ENCODE measurements around the gene NUP62CL. TPM values are rescaled to one million over a fixed set of nuclear protein-coding genes. Genes with fewer than 3 reads are reported as not detected.

NUP62CL gene, protein sequence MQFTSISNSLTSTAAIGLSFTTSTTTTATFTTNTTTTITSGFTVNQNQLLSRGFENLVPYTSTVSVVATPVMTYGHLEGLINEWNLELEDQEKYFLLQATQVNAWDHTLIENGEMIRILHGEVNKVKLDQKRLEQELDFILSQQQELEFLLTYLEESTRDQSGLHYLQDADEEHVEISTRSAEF
- polyA plus RNA-seq (2011; rRNA removed) (30.1 and 37.6 TPM in 2 replicates), polyA plus RNA-seq (2017; fragmentation: RNase III; extraction: RNeasy Plus Mini Kit Qiagen cat#74134 plus additional on column Dnase treatment) (12.5 to 15.8 TPM (median 14.1 TPM) in 3 replicates), polyA minus RNA-seq (2011; rRNA and poly(A)+ RNA removed) (22.5 and 25.2 TPM in 2 replicates)
- polyA plus RNA-seq (2012; cell fraction: cytosol; rRNA removed) = 18.0 and 20.6 TPM in 2 replicates
- 18.4 and 37.1 TPM in 2 replicates for polyA plus RNA-seq (2012; cell fraction: nucleus; rRNA removed)

DNA sequence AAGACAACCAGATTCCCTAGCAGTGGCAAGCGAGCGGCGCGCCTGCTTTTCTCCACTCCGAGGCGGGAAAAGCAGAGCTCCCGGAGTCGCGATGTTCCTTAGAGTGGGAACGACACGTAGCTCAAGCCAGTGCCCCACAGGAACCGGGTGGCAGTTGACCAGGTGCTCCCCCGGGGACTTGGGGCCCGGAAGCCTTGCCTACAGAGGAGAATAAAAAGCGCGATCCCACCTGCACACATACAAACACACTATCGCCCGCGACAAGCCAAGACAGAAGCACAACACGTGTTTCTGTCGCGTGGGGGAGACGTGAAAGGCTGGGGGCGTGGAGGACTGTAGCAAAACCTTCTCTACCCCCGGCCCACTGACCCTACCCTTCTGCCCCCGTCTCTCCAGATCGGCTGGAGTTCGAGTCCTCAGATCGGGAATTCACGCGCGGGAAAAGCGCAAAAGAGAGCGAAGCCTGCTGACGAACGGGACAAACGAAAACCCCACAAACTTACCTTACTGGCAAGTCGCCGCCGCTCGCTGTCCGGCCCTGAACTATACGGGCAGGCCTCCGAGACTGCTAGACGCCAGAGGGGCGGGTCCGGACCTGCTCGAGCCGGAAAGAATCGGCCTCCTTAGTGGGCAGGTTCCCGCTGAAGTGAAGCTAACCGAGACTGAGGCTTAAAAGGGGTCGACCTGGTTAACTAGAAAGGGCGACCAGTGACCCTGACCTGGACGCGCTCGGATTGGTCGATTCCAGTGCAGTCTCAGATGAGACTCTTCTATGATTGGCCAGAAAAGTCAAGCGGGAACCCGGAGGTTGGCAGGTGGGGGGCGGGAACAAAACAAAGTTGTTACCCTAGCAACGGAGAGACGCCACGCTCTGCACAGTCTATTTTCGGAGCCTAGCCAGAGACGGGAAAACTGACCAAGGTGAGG lies at the start of gene NUP62CL, which contains the start of gene DNAAF6:
TSS of gene NUP62CL (minus strand) at position 664 of the 927 bp plus-strand sequence. CDS start 31,287 bp downstream, outside the sequence.
TSS of gene DNAAF6 (plus strand) at position 842 of the 927 bp plus-strand sequence. CDS start 6,265 bp downstream, outside the sequence.
- Histone ChIP-seq H3K4me2 (peak within 1 kb of the TSS; percentile 86), H3K4me1 (no peaks in the 10 kb centered on the region), H3K4me3 (peak within 1 kb of the TSS; percentile 65), H3K27ac (peak within 1 kb of the TSS; percentile 57 to 76), H3K9me3 (no peaks in the 10 kb centered on the region)
- ChIA-PET POLR2A (interaction anchor here (0.6 kb wide), 1 partner anchor 15 kb away, joined by 3 read pairs; no protein-coding TSS in a partner anchor), CTCF (no interaction called here)
- FAIRE-seq = peak; percentile 99
- TF ChIP-seq RFX5 (IDR thresholded peaks at IDR 0.05) (peak; percentile 87), TFCP2L1 (CRISPR knock-in tag; IDR thresholded peaks at IDR 0.05) (no peak), HOXA7 (CRISPR knock-in tag; IDR thresholded peaks at IDR 0.05) (no peak), EHF (CRISPR knock-in tag; IDR thresholded peaks at IDR 0.05) (no peak), MAZ (IDR thresholded peaks at IDR 0.05; ENCODE audit: borderline replicate concordance, low read depth, low read length) (no peak), POLR2A (IDR thresholded peaks at IDR 0.05; ENCODE audit: low read length) (peak; percentile 28), PHF8 (IDR thresholded peaks at IDR 0.05; ENCODE audit: borderline replicate concordance, low read depth) (peak; percentile 84)
- TF ChIP-seq, protein P1, sequence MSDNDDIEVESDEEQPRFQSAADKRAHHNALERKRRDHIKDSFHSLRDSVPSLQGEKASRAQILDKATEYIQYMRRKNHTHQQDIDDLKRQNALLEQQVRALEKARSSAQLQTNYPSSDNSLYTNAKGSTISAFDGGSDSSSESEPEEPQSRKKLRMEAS (IDR thresholded peaks at IDR 0.05) = peak; percentile 60
- 3% methylated on average over 47 of the region's 66 CpGs for WGBS (ENCODE audit: missing lambda C conversion rate)
- DNase-seq (ENCODE audit: low read depth in 1 of 2, low spot score in 1 of 2) = peak; percentile 82 to 89
- peak; percentile 97 to 98 for ATAC-seq

DNA sequence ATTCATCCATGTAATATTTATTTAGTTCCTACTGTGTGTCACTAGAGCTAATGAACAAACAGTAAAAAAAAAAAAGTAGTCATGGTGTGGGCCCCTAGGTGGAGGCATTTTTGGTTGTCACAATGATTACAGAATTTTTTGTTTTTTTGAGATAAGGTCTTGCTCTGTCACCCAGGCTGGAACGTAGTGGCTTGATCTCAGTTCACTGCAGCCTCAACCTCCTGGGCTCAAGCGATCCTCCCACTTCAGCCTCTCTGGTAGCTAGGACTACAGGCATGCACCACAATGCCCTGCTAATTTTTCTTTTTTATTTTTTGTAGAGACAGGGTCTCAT lies 22.2 kb upstream of the NUP62CL start:
- CTCF ChIA-PET = no interaction called here
- no peak overlapping the region for H3K4me3 ChIP-seq
- H3K9me3 ChIP-seq = no peaks in the 10 kb centered on the region
- POLR2A ChIA-PET = no interaction called here
- no peak for TF ChIP-seq CEBPB (IDR thresholded peaks at IDR 0.05)
- no peak for TF ChIP-seq GATA3 (IDR thresholded peaks at IDR 0.05; ENCODE audit: borderline replicate concordance)
- TF ChIP-seq, protein P2, sequence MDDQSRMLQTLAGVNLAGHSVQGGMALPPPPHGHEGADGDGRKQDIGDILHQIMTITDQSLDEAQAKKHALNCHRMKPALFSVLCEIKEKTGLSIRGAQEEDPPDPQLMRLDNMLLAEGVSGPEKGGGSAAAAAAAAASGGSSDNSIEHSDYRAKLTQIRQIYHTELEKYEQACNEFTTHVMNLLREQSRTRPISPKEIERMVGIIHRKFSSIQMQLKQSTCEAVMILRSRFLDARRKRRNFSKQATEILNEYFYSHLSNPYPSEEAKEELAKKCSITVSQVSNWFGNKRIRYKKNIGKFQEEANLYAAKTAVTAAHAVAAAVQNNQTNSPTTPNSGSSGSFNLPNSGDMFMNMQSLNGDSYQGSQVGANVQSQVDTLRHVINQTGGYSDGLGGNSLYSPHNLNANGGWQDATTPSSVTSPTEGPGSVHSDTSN (IDR thresholded peaks at IDR 0.05) = no peak
- TF ChIP-seq POLR2A (IDR thresholded peaks at IDR 0.05; ENCODE audit: low read length) = no peak
- TF ChIP-seq ZNF302 (CRISPR knock-in tag; IDR thresholded peaks at IDR 0.05) = no peak
- no peak for TF ChIP-seq MYC (IDR thresholded peaks at IDR 0.05; ENCODE audit: borderline replicate concordance, low read length)
- no peak for TF ChIP-seq RARB (CRISPR knock-in tag; IDR thresholded peaks at IDR 0.05)
- no peak for TF ChIP-seq BHLHE40 (IDR thresholded peaks at IDR 0.05; ENCODE audit: low read depth, low read length)
- no peak for TF ChIP-seq RNF2 (IDR thresholded peaks at IDR 0.05; ENCODE audit: borderline replicate concordance, low read depth)
- no peak for TF ChIP-seq JUN (IDR thresholded peaks at IDR 0.05)
- no peak for TF ChIP-seq ZFP36 (IDR thresholded peaks at IDR 0.05; ENCODE audit: borderline replicate concordance, partially characterized antibody)
- TF ChIP-seq HEYL (CRISPR knock-in tag; IDR thresholded peaks at IDR 0.05) = no peak
- no peak for TF ChIP-seq HOXB5 (CRISPR knock-in tag; IDR thresholded peaks at IDR 0.05)
- TF ChIP-seq, protein P1 (IDR thresholded peaks at IDR 0.05) = no peak
- TF ChIP-seq, protein P3, sequence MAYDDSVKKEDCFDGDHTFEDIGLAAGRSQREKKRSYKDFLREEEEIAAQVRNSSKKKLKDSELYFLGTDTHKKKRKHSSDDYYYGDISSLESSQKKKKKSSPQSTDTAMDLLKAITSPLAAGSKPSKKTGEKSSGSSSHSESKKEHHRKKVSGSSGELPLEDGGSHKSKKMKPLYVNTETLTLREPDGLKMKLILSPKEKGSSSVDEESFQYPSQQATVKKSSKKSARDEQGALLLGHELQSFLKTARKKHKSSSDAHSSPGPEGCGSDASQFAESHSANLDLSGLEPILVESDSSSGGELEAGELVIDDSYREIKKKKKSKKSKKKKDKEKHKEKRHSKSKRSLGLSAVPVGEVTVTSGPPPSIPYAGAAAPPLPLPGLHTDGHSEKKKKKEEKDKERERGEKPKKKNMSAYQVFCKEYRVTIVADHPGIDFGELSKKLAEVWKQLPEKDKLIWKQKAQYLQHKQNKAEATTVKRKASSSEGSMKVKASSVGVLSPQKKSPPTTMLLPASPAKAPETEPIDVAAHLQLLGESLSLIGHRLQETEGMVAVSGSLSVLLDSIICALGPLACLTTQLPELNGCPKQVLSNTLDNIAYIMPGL (CRISPR knock-in tag; IDR thresholded peaks at IDR 0.05; ENCODE audit: borderline replicate concordance) = no peak
- no peak for TF ChIP-seq RAD21 (conservative IDR thresholded peaks at IDR 0.05 in 1 of 2, IDR thresholded peaks at IDR 0.05 in 1 of 2)
- no peak for TF ChIP-seq ESRRA (IDR thresholded peaks at IDR 0.05; ENCODE audit: borderline replicate concordance, low read length)
- TF ChIP-seq RCOR1 (IDR thresholded peaks at IDR 0.05; ENCODE audit: low read depth, low read length) = no peak
- TF ChIP-seq, protein P4, sequence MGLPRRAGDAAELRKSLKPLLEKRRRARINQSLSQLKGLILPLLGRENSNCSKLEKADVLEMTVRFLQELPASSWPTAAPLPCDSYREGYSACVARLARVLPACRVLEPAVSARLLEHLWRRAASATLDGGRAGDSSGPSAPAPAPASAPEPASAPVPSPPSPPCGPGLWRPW (IDR thresholded peaks at IDR 0.05) = no peak
- TF ChIP-seq ZSCAN20 (CRISPR knock-in tag; IDR thresholded peaks at IDR 0.05) = no peak
- 84% methylated on average over 2 of the region's 2 CpGs for WGBS (ENCODE audit: missing lambda C conversion rate)
- no peak overlapping the region for H3K4me2 ChIP-seq
- no peaks in the 10 kb centered on the region for H3K4me1 ChIP-seq
- ATAC-seq (no peak), FAIRE-seq (peak; percentile 67), DNase-seq (ENCODE audit: low read depth in 1 of 2, low spot score in 1 of 2) (no peak)
- no peak overlapping the region for H3K27ac ChIP-seq
